NCI-H1105 (cell line): ENCODE data around the gene PAF1.

Experiments used
- DNase-seq: peaks from one replicate; lab custom pipeline; 2025; lab: John Stamatoyannopoulos, UW

PAF1 gene

DNA sequence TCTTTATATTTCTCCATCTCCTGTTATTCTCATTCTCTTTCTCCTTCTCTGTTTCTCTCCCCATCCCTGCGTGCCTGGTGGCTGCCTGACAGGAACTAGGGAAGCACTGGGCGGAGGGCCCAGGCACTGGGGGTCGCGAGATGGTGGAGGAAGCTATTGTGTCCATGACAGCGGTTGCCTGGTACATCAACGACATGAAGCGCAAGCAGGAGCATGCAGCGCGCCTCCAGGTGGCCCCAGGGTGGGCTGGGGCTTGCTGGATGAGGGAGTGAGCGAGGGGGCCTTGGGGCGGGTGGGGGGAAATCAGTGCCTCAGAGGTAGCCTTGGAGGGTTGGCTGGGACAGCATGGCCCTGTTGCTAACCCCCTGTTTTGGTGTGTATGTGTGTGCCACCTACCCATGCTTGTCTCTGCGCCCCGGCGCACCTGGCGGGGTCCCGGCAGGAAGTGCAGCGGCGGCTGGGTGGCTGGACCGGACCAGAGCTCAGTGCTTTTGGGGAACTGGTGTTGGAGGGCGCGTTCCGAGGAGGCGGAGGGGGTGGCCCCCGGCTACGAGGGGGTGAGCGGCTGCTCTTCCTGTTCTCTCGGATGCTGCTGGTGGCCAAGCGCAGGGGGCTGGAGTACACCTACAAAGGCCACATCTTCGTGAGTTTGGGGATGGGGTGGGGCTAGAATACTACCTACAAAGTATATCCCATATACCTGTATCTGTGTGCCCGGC lies 26.7 kb upstream of the PAF1 start:
- no peak for DNase-seq

DNA sequence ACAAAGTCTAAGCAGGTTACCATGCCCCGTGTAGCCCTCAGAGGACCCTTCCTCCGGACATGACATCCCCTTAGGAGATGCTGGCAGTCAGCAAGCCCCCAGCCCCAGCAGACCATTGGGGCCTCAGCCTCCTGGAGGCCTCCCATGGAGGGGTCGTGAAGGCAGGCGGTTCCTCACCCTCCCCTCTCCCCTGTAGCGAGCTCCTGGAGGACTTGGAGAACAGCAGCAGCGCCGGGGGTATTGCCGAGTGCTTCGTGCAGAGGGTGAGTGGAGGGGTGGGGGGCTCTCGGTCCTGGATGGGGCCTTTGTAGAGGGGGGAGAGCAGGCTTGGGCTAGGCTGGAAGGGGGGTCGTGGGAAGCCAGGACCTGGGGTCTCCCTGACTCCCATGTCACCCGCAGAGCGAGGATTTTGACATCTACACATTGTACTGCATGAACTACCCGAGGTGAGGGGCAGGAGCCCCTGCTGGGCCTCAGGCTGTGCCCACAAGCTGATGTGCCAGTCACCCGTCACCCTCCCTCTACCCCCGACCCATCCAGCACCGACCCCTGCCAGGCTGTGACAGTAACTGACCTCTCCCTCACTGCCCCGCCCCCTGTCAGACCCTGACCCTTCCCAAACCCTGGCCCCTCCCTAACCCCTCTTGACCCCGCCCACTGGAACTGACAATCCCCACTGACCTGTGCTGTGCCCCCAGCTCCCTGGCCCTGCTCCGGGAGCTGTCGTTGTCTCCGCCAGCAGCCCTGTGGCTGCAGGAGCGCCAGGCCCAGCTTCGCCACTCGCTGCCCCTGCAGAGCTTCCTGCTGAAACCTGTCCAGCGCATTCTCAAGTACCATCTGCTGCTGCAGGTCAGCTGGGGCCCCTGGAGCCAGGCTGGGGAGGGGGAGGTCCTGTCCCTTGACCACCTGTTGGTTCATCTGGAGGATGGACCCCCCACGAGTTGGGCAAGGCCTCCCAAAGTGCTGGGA lies 25.5 kb upstream of the PAF1 start:
- DNase-seq: no peak

DNA sequence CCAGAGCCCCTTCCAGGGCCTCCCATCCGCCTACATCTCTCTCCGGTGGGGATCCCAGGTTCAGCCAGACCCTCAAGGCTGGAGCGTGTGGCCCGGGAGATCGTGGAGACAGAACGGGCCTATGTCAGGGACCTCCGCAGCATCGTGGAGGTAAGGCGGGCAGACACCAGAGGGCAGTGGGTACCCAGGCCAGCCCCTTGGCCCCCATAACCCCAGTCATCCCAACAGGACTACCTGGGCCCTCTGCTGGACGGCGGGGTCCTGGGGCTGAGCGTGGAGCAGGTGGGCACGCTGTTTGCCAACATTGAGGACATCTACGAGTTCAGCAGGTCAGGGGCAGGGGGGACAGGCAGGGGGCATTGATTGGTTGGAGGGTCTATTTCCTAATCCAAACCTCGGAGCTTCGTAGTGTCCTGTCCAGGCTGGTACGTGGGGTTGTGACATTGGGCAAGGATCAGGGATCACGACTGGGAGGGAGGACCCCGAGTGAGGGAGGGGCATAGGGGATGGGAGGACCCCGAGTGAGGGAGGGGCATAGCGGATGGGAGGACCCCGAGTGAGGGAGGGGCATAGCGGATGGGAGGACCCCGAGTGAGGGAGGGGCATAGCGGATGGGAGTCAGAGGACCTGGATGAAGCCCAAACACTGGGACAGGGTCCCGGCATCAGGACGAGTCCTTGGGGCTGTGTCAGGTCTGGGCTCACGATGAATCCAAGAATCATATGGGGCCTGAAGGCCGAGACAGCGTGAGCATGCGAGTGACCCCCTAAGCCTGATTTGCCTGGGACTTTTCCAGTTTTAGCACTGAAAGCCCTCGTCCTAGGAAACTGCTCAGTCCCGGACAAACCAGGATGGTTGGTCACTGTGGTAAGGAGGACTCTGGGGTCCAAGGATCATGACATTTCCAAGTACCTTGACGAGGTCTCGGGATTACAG lies 24.5 kb upstream of the PAF1 start:
- DNase-seq: no peak

- DNase-seq: no peak
These were observed 23.2 kb upstream of the PAF1 start for GRCh38 chr19:39413911-39414608.

DNA sequence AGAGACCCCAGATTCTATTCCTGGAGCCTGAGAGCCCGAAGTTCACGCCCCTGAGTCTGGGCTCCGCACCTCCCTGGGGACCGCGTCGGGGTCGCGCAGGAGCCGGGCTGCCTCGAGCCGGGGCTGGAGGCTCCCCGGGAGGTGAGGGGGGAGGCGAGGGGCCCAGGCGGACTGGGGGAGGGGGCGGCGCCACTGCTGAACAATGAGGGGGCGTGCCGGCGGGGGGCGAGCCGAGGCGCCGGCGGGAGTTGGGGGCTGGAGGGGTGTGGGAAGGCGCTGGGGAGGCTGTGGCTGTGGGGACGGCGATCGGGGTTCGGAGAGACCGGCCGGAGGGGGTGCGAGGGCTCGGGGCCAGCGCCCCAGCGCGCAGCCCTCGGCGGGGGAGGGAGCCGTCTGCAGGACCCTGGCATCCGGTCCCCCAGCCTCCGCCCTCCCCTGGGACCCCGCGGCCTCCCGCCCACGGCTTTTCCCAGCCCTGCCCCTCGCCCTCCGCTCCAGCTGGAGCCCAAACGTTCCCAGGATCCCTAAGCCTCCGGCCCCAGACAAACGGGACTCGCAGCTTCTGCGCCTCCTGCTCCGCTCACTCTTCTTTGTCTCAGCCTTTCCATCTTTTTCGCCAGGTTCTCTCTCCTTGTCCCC lies 22.5 kb upstream of the PAF1 start:
- DNase-seq: peak; percentile 43

DNA sequence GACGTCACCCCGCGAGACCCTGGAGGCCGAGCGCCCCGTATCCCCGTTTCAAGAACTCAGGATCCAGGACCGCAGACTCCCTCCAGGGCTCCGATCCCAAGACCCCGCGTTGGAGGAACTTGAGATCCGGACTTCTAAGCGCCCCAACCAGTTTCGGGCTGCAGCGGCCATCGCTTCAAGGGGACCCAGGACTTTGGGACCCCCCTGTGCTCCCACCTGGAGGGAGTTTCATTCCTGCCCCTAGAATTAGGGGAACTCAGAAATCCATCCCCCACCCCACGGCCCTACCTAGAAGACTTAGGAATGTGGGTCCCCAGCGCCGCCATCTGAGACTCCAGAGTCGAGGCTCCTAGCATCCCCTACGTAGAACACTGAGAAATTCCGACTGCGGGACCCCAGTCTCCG lies 22.0 kb upstream of the PAF1 start:
- DNase-seq: no peak

GRCh38 chr19:39412100-39412866 lies 21.4 kb upstream of the PAF1 start, which contains the start of gene PLEKHG2:
Gene PLEKHG2 (plus strand): TSS chr19:39412669. CDS start chr19:39414087, 1,418 bp downstream.
- DNase-seq: peak; percentile 98

- DNase-seq: peak; percentile 84
These were observed 20.9 kb upstream of the PAF1 start for GRCh38 chr19:39411832-39412099.

GRCh38 chr19:39411081-39411831 lies 20.4 kb upstream of the PAF1 start:
- no peak for DNase-seq

- no peak for DNase-seq
These were observed 19.9 kb upstream of the PAF1 start for GRCh38 chr19:39410831-39411080.

DNA sequence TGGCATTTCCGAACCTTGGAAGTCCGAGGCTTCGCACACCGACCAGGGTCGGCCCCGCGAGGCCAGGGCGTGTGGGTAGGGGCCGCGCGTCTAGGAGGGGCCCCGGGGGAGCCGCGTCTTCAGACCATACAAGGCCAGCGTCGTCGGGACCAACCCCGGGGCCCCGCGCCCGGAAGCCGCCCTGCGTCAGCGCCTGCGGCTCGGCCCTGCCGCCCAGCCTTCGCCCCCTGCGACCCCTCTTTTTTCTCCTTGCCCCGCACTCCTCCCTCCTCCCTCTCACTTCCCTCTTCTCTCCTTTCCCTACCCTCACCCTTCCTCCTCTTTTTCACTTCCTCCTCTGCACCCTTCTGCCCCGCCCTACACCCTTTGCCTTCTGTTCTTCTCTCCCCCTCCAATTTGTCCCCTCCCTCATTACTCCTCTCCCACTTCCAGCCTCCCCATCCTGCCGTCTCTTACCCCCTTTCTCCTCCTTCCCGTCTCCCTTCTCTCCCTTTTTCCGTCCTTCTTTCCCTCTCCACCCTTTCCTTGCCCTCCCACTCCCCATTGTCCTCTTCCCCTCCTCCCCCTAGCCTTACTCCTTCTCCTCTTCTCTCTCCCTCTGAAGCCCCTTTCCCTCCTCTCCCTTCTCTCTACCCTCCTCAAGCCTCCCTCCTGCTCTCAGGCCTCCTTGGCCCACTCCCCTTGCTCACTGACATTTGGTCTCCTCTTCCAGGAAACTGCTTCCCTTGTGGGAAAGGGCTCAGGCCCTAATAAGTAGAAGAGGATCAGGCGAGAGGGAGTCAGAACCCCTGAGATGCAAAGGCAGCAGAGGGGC lies 19.3 kb upstream of the PAF1 start:
- peak; percentile 28 for DNase-seq

GRCh38 chr19:39409208-39410016 lies 18.5 kb upstream of the PAF1 start:
- peak; percentile 98 for DNase-seq

DNA sequence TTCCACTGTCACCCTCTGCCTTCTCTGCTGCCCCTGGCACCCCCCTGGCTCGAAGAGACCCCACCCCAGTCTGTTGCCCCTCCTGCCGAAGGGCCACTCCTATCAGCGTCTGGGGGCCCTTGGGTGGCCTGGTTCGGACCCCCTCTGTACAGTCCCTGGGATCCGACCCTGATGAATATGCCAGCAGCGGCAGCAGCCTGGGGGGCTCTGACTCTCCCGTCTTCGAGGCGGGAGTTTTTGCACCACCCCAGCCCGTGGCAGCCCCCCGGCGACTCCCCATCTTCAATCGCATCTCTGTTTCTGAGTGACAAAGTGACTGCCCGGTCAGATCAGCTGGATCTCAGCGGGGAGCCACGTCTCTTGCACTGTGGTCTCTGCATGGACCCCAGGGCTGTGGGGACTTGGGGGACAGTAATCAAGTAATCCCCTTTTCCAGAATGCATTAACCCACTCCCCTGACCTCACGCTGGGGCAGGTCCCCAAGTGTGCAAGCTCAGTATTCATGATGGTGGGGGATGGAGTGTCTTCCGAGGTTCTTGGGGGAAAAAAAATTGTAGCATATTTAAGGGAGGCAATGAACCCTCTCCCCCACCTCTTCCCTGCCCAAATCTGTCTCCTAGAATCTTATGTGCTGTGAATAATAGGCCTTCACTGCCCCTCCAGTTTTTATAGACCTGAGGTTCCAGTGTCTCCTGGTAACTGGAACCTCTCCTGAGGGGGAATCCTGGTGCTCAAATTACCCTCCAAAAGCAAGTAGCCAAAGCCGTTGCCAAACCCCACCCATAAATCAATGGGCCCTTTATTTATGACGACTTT lies 17.7 kb upstream of the PAF1 start:
- peak; percentile 11 for DNase-seq

GRCh38 chr19:39407660-39408391 lies 16.9 kb upstream of the PAF1 start:
- DNase-seq: no peak

DNA sequence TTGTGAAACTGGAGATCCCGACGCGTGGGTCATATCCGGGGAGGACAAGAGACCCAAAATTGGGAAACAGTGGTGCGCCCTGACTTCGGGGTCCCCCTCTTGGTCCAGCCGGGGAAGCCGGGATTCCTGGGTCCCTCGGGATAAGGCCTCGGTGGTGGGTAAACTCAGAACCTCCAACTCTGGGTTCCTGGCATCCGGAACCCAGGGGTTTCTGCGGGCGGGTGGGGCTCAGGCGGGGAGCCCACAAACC lies 16.4 kb upstream of the PAF1 start:
- no peak for DNase-seq

DNA sequence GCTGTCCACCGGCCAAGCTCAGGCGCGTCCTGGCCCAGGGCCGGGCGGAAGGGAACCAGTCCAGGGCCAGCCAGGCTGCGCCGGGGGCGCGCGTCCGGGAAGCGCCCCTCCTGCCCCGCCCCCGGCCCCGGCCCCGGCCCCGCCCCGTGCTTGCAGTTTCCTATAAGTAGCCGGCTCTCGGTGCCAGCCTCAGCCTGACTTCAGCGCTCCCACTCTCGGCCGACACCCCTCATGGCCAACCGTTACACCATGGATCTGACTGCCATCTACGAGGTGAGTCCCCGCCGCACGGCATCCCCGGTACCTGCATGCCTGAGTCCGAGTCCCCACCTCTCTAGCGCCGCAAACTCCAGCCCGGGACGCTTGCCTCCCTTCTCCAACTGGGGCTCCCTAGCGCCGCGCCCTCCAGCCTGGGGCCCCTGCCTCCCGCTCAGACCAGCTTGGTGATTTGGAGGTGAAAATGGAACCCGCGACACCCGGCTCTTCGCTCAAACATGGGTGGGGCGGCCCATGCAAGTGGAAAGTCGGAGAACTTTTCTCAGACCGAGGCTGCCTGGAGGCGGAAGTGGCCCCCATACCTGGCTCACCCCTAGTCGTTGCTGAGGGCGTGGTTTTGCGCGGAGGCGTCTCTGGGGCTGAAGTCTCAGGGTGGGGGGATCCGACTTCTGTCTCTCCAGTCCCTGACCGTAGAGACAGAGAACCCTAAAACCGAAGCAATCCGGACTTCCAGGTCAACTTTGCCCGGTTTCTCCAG lies 15.9 kb upstream of the PAF1 start, which contains the start of gene ZFP36:
Gene ZFP36 (plus strand): TSS at position 192 of the 754 bp plus-strand sequence. CDS start 58 bp downstream, at position 250.
- DNase-seq: peak; percentile 53
